Stimulated activated CD4-positive, alpha-beta T cell treated with anti-CD3 and anti-CD28 coated beads, Interleukin-12 subunit alpha, Interleukin-12 subunit beta, amount 100 ng/mL, for 4 hours (primary cell): Measurements from ENCODE around the gene MTHFD2L.

Experiments
- DNase-seq: peaks from one replicate; pipeline ENCODE4 v3.0.0-alpha.2; 2020

Gene MTHFD2L

DNA sequence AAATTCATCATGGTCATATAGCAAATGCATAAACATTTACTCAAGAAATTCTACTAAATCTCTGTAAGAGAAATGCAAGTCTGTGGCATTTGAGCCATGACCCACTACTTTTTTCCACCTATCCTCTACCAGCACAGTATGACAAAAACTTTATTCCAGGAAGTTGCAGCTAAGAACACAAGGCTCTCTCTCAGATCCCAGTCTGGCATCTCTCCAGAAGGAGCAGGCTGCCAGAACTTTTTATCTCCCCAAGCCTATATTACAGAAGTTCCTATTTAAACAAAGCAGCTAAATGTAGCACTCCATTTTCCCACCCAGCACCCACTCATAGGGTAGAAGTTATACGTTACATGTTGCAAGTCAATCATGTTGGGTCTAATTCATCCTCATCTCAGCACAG lies 101.0 kb downstream of the MTHFD2L start:
- DNase-seq: no peak

DNA sequence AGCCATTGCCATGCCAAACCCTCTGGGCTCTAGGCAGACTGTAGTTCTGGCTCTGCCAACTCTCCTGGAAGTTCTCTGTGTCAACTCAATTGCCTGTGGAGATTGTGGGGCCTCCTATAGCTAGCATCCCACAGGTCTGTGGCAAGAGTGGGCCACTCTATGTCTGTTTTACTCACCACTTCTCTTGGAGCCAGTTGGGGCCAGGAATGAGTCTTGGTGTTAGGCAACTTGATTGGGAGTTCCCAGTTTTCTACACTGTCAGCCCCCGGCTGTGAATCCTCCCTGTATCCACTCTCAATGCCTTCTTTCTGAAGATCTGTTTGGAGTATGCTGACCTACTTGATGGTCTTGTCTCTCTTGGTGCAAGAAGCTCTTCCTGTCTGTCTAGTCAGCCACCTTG lies 102.1 kb downstream of the MTHFD2L start:
- DNase-seq: no peak

DNA sequence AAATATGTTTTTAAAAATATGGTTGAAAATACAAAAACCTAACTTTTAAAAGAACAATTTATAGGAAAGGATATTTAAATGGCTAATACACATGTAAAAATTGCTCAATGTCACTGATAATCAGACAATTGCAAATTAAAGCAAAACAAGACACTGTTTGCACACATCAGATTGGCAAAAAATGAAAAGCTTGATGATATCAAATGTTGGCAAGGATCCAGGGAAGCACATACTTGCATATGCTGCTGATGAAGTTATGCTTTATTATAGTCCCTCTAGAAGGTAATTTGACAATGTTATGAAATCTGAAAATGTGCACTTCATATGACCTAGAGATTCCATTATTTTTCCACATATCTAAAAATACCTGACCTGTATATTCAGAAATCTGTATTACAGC lies 104.6 kb downstream of the MTHFD2L start:
- no peak for DNase-seq

DNA sequence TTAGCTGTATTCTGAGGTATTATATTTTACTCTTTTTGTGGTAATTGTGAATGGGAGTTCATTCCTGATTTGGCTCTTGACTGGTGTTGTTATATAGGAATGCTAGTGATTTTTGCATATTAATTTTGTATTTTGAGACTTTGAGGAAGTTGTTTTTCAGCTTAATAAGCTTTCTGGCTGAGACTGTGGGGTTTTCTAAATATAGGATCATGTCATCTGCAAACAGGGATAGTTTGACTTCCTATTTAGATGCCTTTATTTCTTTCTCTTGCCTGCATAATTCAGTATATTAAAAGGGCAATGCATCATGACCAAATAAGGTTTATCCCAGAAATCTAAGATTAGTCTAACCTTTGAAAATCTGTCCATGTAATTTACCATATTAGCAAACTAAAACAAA lies 105.6 kb downstream of the MTHFD2L start:
- DNase-seq: no peak

DNA sequence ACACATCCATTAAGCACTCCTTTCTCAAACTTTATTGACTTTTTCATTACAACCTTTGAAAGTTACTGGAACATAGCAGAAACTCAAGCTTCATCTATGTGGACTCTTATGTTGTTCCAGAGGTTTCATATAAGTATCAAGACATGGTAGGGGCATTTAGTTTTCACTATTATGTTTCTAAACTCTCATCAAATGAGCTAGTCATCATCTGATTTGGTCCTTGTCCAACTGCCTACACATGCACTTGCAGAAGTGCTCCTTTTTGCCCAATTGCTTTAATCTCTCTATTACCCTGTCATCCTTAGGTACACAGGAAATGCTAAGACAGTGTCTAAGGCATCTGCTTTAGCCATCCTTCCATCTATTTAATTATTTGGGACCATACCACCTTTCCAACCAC lies 108.2 kb downstream of the MTHFD2L start:
- DNase-seq: no peak

DNA sequence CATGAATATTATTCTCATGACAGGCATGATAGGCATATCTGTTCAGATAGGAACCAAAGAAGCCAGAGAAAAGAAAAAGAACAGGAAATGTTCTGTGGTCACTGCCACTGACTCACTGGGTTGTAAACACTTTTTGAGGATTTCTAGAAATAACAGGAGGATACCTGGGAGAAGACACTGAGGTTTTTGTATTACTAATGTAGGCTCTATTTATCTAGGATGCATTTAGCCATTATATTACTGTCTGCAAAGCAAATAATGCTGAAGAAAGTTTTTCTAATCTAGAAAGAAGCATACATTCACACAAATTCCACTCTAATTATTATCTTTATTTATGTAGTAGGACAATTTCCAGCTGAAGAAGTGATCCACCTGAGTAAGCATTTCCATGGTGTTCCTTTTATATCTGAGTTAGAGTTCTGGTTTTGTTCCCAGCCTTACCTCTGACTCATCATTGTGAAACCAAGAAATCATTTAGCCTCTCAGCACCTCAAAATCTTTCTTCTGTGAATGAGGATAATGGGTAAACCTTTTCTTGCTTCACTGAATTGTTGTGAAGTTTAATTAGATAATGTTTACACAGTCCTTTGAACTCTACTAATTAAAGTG lies 110.2 kb downstream of the MTHFD2L start:
- no peak for DNase-seq

DNA sequence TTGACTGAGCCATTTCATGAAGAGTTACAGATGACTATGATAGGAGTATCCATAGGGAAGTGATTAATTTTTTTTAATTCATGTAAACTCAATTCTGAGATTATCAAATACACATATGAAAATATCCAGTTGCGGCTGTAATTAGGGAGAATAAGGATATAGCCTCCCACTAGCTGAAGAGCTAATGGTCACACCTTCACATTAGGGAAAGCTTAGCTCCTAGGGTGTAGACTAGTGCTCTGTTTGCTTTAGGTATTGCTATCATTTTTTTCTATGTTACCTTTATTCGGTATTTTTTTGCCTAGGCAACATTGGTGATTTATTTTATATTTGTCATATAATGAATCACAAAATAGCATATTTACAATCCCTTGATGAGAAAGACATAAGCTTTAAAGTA lies 110.7 kb downstream of the MTHFD2L start:
- no peak for DNase-seq

DNA sequence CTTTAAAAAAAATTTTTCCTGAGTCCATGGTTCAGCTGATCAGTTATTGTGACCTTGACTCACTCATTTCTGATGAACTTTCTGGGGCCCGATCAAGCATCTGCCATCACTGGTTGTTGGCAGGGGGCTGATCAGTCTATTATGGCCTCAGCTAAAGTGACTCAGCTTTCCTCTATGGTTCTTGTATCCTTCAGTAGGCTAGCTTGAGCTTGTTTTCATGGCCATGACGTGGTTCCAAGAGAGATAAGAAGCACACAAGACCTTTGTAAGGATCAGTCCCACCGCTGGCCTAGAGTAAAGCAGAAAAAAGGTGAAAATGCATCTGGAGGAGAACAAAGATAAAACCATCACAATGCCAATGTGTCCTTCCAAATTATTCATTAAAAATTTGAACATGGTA lies 120.6 kb downstream of the MTHFD2L start:
- no peak for DNase-seq

DNA sequence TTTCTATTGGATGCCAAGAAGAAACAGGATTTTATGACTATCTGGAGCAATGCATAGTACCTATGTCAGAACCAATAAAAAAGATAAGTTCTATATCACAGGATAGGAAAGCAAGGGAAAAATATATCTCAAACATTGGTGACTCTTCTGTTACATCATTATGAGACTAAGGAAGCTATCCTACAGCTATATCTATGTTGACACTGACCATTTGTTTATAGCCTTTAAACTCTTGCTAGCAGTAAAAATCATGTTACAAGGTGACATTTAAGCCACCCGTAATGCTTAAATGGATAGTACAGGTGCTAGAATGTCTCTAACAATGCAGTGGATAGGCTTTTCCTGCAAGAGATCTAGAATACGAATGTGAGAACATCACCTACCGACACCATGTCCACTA lies 121.8 kb downstream of the MTHFD2L start:
- DNase-seq: no peak

DNA sequence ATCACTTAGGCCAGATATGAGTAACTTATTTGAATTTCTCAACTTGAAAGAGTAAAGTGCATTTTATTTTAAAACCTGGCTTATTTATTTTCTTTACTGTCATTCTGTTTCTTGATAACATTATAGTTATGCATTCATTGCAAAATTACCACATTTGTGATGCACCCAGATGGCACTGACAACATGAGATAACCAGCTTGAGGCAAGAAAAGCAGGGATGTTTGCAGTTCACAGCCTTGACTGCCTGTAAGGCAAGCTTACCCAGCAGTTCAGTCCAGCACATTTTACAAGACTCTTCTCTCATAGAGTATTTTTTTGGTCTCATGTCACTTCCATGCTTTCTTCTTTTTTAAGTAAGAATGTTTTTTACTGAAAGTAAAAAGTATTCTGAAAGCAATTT lies 125.0 kb downstream of the MTHFD2L start:
- DNase-seq: no peak

DNA sequence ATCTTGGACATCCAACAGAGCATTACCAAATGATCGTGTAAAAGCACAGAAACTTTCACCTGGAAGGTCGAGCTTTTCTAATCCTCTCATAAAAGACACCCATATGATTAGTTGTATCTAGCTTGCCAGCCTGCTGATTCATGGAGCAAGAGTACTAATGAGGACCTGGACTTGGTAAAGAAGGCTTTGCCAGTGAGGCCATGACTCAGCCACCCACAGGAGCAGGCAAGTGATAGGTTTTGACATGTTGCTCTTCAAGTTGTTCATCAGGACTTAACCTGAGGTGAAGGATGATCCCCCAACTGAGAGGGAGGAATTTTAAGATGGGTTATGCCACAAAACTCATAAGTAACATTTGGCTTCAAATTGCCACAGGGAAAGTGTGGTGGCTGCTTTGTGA lies 125.7 kb downstream of the MTHFD2L start:
- DNase-seq: no peak

DNA sequence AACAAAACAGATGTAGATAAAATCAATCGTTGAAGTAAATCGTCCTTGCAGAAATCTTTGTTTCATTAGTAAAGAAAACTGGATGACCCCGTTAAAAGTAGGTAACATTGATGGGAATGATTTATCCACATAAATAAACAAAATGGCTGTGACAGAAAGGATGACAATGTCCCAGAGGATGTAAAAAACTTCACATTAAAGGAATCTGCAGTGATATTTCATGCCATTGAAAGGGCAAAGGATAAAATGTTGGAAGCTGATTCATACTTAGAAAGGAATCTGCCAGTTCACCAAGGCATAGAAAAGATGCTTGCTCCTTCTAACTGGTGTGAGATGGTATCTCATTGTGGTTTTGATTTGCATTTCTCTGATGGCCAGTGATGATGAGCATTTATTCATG lies 126.1 kb downstream of the MTHFD2L start:
- DNase-seq: no peak

DNA sequence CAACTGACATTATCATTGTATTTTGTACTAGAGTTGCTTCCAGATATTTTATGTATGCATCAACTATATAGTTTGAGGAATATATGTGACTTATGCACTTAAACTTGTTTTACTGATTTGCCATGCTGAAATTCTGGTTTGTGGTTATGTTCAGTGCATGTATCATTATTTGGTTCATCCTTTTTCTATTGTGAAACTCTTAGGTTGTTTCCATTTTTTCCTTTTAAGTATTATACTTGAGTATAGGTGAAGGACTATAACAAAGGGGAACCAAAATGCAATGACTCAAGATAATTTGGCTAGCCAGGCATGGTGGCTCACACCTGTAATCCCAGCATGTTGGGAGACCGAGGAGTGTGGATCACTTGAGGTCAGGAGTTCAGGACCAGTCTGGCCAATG lies 129.2 kb downstream of the MTHFD2L start:
- no peak for DNase-seq

DNA sequence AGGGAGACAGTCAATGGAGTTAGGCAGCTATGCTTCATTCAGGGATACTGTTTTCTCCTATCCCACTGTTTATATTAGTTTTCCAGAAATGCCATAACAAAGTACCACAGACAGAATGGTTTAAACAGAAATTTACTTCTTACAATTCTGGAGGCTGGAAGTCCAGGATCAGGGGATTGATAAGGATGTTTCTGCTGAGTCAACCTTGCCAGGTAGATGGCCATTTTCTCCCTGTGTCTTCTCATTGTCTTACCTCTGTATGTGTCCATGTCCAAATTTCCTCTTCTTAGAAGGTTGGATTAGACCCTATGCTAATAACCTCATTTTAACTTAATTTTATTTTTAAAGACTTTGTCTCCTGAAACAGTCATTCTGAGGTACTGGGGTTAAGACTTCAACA lies 129.9 kb downstream of the MTHFD2L start:
- no peak for DNase-seq

DNA sequence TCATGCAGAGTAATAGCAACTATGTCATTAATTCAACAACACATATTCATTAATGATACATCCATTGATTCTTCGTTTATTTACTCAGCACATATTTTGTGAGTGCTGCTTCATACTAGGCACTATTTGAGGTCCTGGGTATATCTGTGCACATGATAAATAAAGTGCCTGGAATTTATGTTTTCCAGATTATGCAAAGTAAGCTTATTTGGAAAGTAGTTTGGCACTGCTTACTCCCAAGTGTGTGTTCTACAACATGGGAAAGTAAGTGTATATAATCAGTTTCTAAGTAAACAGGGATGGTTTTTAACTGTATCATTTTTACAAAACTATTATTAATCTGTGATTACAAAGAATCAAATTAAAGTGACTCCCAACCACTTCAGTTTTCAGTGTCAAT lies 133.6 kb downstream of the MTHFD2L start:
- DNase-seq: no peak

DNA sequence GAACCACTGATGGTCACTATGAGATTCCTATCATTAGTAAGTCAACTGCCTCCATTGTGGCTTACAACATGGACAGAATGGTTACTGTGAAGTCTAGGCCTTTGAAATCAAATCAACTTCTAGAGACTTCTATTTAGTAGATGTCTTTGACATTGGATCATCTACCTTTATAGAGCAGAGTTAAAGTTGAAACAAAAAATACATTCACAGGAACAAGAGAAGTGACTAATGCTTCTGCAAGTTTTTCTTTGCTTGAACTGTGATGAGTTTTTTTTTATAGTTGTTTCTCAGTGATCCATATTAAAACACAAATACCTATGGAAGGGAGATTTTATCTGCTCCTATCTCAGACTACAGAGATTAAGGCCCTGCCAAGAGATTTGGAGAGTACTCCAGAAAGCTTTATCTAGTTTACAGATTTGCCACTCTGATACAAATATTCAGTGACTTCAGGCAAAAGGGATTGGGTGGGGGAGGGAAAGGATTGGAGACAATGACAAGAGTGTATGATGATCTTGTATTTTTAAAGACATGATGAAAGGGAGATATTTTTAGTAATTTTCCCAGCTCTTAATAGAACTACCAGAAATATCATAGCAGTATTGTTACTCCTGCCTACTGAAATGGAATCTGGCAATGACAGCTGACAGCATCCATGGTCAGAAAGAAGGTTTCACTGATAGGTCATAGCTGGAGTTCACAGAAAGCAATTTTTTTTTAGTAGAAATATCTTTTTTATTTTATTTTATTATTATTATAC lies 134.4 kb downstream of the MTHFD2L start:
- no peak for DNase-seq

DNA sequence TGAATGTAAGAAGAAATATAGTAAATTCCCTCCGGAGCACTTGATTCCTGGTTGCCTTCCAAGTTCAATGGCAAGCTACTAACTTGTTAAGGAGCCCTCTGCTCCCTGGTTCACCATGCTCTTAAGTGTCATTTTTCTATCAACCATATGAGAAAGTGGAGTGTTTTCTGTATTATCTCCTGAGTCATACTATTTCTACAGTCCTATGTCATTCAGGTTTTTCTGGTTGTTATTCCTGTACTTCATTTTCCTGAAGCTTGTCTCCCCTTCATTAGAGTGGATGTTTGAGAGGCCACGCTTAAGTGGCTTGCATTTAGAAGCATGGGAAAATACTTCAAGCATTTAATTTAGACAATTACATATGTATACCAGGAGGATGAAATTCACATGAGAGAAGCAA lies 135.6 kb downstream of the MTHFD2L start:
- no peak for DNase-seq

DNA sequence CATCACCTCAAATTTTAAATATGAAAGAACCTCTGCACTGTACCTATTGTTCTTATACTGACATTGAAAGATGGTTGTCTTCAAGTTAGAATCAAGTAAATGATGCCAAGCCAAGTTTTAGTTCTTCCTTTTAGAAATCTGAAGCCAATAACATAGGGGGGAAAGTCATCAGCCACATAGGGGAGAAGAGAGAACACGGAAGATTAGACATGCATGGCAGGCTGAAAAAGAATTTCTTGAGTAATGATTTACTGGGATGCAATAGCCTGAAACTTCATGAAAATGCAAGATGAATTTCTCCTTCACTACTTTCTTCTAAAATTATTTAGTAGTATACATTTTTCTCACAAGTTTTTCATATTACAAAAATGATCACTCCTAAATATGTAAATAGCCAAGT lies 136.8 kb downstream of the MTHFD2L start:
- DNase-seq: no peak

DNA sequence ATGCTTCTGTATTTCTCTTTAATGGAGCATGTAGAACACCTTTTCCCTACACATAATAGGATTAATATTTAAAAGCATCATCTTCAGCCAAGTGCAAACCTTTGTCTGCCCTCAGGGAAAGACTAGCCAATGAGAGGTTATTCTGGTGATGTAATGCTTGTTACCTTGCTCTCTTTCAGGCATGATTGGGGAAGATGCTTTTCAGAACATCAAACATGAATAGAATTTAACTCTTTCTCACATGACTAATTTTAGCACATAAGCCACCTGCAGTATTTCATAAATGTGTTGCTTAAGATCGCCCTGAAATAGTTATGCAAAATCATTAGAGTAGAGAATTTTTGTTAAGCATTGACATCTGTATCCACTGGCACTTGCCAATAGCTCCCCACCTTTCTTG lies 139.6 kb downstream of the MTHFD2L start:
- DNase-seq: no peak

DNA sequence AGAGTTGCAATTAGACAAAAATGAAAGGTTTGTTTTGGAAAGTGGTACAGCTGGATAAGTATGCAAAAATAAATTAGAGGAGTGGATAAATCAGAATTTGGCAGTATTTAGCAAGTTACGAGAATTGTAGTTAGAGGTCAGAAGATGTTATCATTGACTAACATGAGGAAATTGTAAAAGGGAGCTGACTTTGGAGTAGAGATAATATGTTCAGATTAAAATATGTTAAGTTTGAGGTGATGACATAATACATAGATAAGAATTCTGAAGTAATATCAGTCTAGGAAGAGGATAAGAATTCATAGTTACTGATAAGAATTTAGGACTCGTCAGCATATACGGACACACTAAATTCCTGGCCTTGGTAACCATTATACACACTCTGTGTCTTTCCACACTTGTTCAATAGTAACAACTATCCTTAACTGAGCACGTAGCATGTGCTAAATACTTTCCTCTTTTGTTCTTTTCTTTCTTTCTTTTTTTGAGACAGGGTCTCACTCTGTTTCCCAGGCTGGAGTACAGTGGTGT lies 146.2 kb downstream of the MTHFD2L start:
- no peak for DNase-seq

DNA sequence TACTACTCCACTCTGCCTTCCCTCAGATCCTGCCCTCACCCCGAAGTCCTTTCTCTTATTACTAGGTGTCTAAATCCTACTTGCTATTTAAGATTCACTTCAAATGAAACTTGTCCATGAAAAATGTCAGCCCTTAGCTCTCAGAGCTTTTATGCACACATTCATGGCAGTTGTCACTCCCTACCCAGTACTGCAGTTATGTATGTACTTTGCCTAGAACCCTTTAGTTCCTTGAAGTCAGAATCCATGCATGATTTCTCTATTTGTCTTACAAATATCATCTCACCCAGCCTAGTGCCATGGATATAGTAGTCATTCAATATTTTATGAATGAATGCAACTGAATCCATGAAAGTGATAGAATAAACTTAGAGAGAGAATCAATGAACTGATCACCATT lies 147.1 kb downstream of the MTHFD2L start:
- DNase-seq: no peak

DNA sequence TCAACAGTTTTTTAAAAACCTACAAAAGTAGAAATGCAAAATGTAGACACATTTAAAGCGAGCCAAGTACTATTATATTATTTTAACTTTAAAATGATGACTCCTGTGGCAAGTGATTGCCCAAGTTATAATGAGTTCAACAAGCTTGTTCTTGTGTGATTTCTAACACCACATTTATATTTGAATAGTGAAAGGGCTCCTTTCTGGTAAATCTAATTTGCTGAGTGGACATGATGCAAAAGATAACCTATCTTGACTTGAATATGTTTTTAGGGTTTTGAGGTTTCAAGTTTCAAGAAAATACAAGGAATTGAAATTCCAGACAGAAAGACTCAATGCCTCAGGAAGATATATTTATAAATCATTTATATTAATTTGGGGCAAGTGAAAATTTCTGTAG lies 149.3 kb downstream of the MTHFD2L start:
- no peak for DNase-seq

DNA sequence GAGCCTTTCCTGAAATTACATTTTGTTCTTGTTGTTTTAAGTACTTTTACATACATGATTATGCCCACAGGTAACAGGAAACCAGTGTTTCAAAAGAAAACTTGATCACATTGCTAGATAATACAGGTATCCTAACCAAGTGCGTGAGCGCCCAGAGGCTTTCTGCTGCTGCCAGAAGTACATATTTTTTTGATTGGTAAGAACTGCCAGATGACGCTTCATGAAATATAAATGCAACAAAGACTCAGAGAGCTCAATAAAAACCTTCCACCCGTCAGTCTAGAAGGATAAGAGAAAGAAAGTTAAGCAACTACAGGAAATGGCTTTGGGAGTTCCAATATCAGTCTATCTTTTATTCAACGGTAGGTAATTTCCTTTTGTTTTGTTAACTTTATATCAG lies 150.3 kb downstream of the MTHFD2L start, which contains the start of gene EPGN:
TSS of gene EPGN (plus strand) at position 256 of the 400 bp plus-strand sequence. CDS start at position 320, 64 bp downstream.
- no peak for DNase-seq

DNA sequence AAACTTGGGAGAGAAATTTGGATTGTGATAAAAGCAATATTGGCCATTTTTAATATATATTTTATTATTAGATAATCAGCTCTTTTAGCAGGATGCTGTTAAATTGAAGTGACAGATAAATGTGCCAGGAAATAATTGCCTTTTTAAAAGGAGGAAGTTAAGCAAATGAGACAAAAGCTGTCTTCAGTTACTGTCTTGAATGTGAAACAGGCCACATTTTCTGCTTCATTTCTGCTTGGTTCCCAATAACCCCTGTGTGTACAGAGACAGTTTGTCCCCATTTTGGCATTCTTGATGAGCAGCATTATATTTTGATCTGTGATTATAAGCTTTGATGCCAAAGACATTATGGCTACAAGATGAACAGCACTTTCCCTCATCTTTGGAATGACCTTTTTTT lies 151.3 kb downstream of the MTHFD2L start:
- no peak for DNase-seq
